ENCODE measurements around the gene HAVCR2. TPM values are rescaled to one million over a fixed set of nuclear protein-coding genes. Genes with fewer than 3 reads are reported as not detected.

HAVCR2 gene
- polyA plus RNA-seq (0.66 and 1.1 TPM in 2 replicates), polyA minus RNA-seq (1.0 and 1.5 TPM in 2 replicates)

GRCh38 chr5:157108976-157109375 lies at the start of gene HAVCR2:
HAVCR2 (minus strand) TSS chr5:157109044; CDS start chr5:157108983, 61 bp downstream.
- Histone ChIP-seq H3K9ac (ENCODE audit: low read length) (no peak within 1 kb of the TSS), H2AFZ (ENCODE audit: low read depth, low read length) (no peak within 1 kb of the TSS), H3K4me2 (ENCODE audit: low read length) (no peak within 1 kb of the TSS), H3K79me2 (replicated peaks; ENCODE audit: insufficient read depth, low read length) (no peaks in the 10 kb centered on the region), H3K27ac (ENCODE audit: low read length) (no peak within 1 kb of the TSS), H4K20me1 (ENCODE audit: insufficient read depth) (no peaks in the 10 kb centered on the region), H3K36me3 (ENCODE audit: insufficient read depth, low read length) (no peaks in the 10 kb centered on the region), H3K27me3 (ENCODE audit: insufficient read depth, low read depth, low read length) (no peaks in the 10 kb centered on the region), H3K9me3 (ENCODE audit: low read length) (no peaks in the 10 kb centered on the region), H3K4me3 (ENCODE audit: low read length) (no peak within 1 kb of the TSS), H3K9me2 (ENCODE audit: insufficient read depth, low read length) (no peaks in the 10 kb centered on the region), H3F3A (ENCODE audit: insufficient read depth, low read length, poor library complexity, severe bottlenecking) (no peaks in the 10 kb centered on the region)
- no peak for TF ChIP-seq EP300 (conservative IDR thresholded peaks at IDR 0.05; ENCODE audit: poor library complexity, severe bottlenecking)
- TF ChIP-seq CTCF (IDR thresholded peaks at IDR 0.05; ENCODE audit: poor library complexity, severe bottlenecking) = no peak
- TF ChIP-seq REST (IDR thresholded peaks at IDR 0.05; ENCODE audit: borderline replicate concordance) = no peak
- TF ChIP-seq MXI1 (conservative IDR thresholded peaks at IDR 0.05; ENCODE audit: poor library complexity, severe bottlenecking) = no peak
- TF ChIP-seq POLR2AphosphoS5 (IDR thresholded peaks at IDR 0.05) = no peak
- no peak for TF ChIP-seq EZH2 (IDR thresholded peaks at IDR 0.05; ENCODE audit: borderline replicate concordance, insufficient read depth, low read length, poor library complexity, severe bottlenecking)
- no peak for TF ChIP-seq SMC3 (conservative IDR thresholded peaks at IDR 0.05; ENCODE audit: poor library complexity)
- no peak for TF ChIP-seq TAF1 (IDR thresholded peaks at IDR 0.05; ENCODE audit: low read depth)
- no peak for TF ChIP-seq RAD21 (conservative IDR thresholded peaks at IDR 0.05)

GRCh38 chr5:157157293-157157891 lies 48.5 kb upstream of the HAVCR2 start:
- Histone ChIP-seq H3K27ac (ENCODE audit: low read length) (no peak overlapping the region), H3K4me2 (ENCODE audit: low read length) (no peak overlapping the region), H4K20me1 (ENCODE audit: insufficient read depth) (no peaks in the 10 kb centered on the region), H2AFZ (ENCODE audit: low read depth, low read length) (no peak overlapping the region), H3K9ac (ENCODE audit: low read length) (no peak overlapping the region), H3K36me3 (ENCODE audit: insufficient read depth, low read length) (no peaks in the 10 kb centered on the region), H3K9me2 (ENCODE audit: insufficient read depth, low read length) (no peaks in the 10 kb centered on the region), H3K27me3 (ENCODE audit: insufficient read depth, low read depth, low read length) (no peaks in the 10 kb centered on the region), H3K9me3 (ENCODE audit: low read length) (no peaks in the 10 kb centered on the region), H3K4me3 (ENCODE audit: low read length) (no peak overlapping the region), H3K79me2 (replicated peaks; ENCODE audit: insufficient read depth, low read length) (no peaks in the 10 kb centered on the region), H3F3A (ENCODE audit: insufficient read depth, low read length, poor library complexity, severe bottlenecking) (no peaks in the 10 kb centered on the region)
- TF ChIP-seq SMC3 (conservative IDR thresholded peaks at IDR 0.05; ENCODE audit: poor library complexity) (no peak), EP300 (conservative IDR thresholded peaks at IDR 0.05; ENCODE audit: poor library complexity, severe bottlenecking) (no peak), EZH2 (IDR thresholded peaks at IDR 0.05; ENCODE audit: borderline replicate concordance, insufficient read depth, low read length, poor library complexity, severe bottlenecking) (no peak), MXI1 (conservative IDR thresholded peaks at IDR 0.05; ENCODE audit: poor library complexity, severe bottlenecking) (no peak), REST (IDR thresholded peaks at IDR 0.05; ENCODE audit: borderline replicate concordance) (no peak), TAF1 (IDR thresholded peaks at IDR 0.05; ENCODE audit: low read depth) (no peak), RAD21 (conservative IDR thresholded peaks at IDR 0.05) (no peak), CTCF (IDR thresholded peaks at IDR 0.05; ENCODE audit: poor library complexity, severe bottlenecking) (no peak), POLR2AphosphoS5 (IDR thresholded peaks at IDR 0.05) (no peak)
